ENCODE measurements around the gene NBAS. TPM values are rescaled to one million over a fixed set of nuclear protein-coding genes. Genes with fewer than 3 reads are reported as not detected.

The NBAS gene
- polyA plus RNA-seq, 1 experiment = 35.6 TPM

GRCh38 chr2:15127876-15128275 lies 433.3 kb downstream of the NBAS start:
- ChIA-PET POLR2A (no interaction called here), CTCF (interaction anchor here (1.1 kb wide), 1 partner anchor 10 kb away, joined by 7 read pairs; no protein-coding TSS in a partner anchor)
- TF ChIP-seq CTCF (IDR thresholded peaks at IDR 0.05; ENCODE audit: insufficient read depth, low read depth, low read length) = no peak
- no peak overlapping the region for H3K4me3 ChIP-seq (ENCODE audit: low read depth, low read length)
- no peaks in the 10 kb centered on the region for H3K36me3 ChIP-seq (ENCODE audit: control insufficient read depth, insufficient read depth, low read length)
- H3K27me3 ChIP-seq (ENCODE audit: control insufficient read depth, insufficient read depth, low read length) = no peaks in the 10 kb centered on the region
- DNase-seq (ENCODE audit: low read depth) = no peak

GRCh38 chr2:15127301-15127700 lies 433.8 kb downstream of the NBAS start:
- TF ChIP-seq CTCF (IDR thresholded peaks at IDR 0.05; ENCODE audit: insufficient read depth, low read depth, low read length) = no peak
- CTCF ChIA-PET = interaction anchor here (1.1 kb wide), 1 partner anchor 11 kb away, joined by 7 read pairs; no protein-coding TSS in a partner anchor
- Histone ChIP-seq H3K27me3 (ENCODE audit: control insufficient read depth, insufficient read depth, low read length) (no peaks in the 10 kb centered on the region), H3K4me3 (ENCODE audit: low read depth, low read length) (no peak overlapping the region), H3K36me3 (ENCODE audit: control insufficient read depth, insufficient read depth, low read length) (no peaks in the 10 kb centered on the region)
- DNase-seq (ENCODE audit: low read depth) = no peak
- POLR2A ChIA-PET = no interaction called here

- DNase-seq (ENCODE audit: low read depth) = no peak
- Histone ChIP-seq H3K4me3 (ENCODE audit: low read depth, low read length) (no peak overlapping the region), H3K36me3 (ENCODE audit: control insufficient read depth, insufficient read depth, low read length) (no peaks in the 10 kb centered on the region), H3K27me3 (ENCODE audit: control insufficient read depth, insufficient read depth, low read length) (no peaks in the 10 kb centered on the region)
- ChIA-PET CTCF (no interaction called here), POLR2A (no interaction called here)
- TF ChIP-seq CTCF (IDR thresholded peaks at IDR 0.05; ENCODE audit: insufficient read depth, low read depth, low read length) = no peak
Observed at GRCh38 chr2:15126373-15126772, 434.8 kb downstream of the NBAS start.

- POLR2A ChIA-PET = no interaction called here
- no peak for DNase-seq (ENCODE audit: low read depth)
- no peak overlapping the region for H3K4me3 ChIP-seq (ENCODE audit: low read depth, low read length)
- CTCF ChIA-PET = no interaction called here
- H3K36me3 ChIP-seq (ENCODE audit: control insufficient read depth, insufficient read depth, low read length) = no peaks in the 10 kb centered on the region
- no peaks in the 10 kb centered on the region for H3K27me3 ChIP-seq (ENCODE audit: control insufficient read depth, insufficient read depth, low read length)
- TF ChIP-seq CTCF (IDR thresholded peaks at IDR 0.05; ENCODE audit: insufficient read depth, low read depth, low read length) = no peak
Observed at GRCh38 chr2:15122915-15123314, 438.2 kb downstream of the NBAS start.

- no peaks in the 10 kb centered on the region for H3K36me3 ChIP-seq (ENCODE audit: control insufficient read depth, insufficient read depth, low read length)
- no peak for DNase-seq (ENCODE audit: low read depth)
- no peak overlapping the region for H3K4me3 ChIP-seq (ENCODE audit: low read depth, low read length)
- CTCF ChIA-PET = no interaction called here
- no peaks in the 10 kb centered on the region for H3K27me3 ChIP-seq (ENCODE audit: control insufficient read depth, insufficient read depth, low read length)
- no peak for TF ChIP-seq CTCF (IDR thresholded peaks at IDR 0.05; ENCODE audit: insufficient read depth, low read depth, low read length)
- POLR2A ChIA-PET = no interaction called here
Observed at GRCh38 chr2:15120631-15121030, 440.5 kb downstream of the NBAS start.

Measured in BJ (cell line).